Stimulated activated CD8-positive, alpha-beta memory T cell treated with anti-CD3 and anti-CD28 coated beads, Interleukin-15, amount 100 ng/mL, for 48 hours (primary cell): Measurements from ENCODE around the gene BHMT.

Experiments used
- DNase-seq, 2 donors: peaks; one replicate each; pipeline ENCODE4 v3.0.0-alpha.2; 2020; ENCODE audit warnings: low read depth in 2 of 2

The BHMT gene

GRCh38 chr5:79111387-79111959 lies at the start of gene BHMT:
Gene BHMT (plus strand): TSS chr5:79111809. CDS start chr5:79111886, 77 bp downstream.
- no peak for DNase-seq

DNA sequence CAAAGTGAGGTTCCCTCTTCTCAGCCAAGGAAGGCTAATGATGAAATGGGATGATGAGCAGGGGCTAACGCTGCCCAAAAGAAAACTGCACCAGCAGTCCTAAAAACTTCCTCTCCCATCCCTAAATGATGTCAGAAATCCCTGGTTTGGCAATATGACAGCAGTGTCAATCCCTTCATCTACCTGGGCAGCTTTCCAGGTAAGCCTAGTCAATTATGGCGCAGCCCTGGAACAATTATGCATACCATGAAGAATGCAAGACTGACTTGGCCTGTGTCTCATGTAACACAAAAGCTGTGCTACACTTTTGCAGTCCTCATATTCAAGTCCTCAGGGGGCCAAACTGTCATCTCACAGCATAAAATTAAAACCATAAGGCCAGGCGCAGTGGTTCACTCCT lies 49.2 kb upstream of the BHMT start:
- no peak for DNase-seq

DNA sequence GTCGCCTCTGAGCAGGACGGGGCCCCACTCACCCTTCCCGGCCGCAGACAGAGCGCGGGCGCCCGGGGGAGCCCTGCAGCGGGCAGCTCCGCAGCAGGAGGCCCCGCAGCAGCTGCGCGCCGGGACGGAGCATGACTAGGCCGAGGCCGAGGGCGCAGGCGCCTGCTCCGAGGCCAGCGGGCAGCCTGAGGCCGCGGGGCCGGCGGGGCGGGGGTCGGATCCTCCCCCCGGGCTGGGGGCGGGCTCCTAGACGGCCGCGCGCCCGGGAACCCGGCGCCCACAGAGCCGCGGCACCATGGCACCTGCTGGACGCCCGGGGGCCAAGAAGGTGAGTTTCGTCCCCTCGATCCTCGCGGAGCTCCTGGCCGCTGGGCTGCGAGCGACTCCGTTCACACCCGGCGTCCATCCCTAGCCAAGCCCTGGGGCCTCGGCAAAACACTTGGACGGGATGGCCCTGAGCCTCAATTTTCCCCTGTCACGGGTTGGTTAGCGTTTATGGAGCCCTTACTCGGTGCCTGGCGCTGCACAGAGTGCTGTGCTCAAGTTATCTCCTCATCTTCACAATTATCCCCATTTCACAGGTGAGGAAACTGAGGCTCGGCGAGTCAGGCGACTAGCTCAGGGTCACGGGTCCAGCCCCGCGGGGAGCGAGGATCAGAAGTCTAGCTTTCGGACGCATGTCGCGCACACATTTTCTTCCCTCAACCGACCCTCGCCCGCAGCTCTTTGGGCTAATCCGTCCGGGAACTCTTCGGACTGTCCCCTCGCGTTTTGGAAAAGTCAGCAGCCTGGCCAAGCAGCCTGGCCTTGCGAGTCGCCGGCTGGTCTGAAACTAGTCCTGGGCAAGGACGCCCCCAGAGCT lies 41.9 kb upstream of the BHMT start, which contains the start of the genes BHMT2 and DMGDH:
BHMT2 (plus strand) TSS at position 280 of the 862 bp plus-strand sequence; CDS start at position 296, 16 bp downstream.
DMGDH (minus strand) TSS at position 187 of the 862 bp plus-strand sequence; CDS start at position 133, 54 bp downstream.
- DNase-seq = no peak

DNA sequence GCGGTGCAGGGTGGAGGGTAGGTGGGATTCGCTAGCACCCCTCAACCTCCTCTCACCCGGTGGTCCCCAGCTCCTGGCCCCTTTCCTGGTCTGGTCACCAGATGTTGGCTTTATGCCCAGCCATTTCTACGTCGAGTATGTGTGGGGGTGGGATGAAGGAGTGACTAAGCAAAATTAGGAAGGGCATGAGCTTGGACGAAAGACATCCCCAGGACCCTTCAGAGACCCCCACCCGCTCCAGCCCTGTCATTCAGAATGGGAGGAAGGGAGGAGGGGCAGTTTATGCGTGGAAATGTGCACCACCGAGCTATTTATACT lies 41.3 kb upstream of the BHMT start:
- no peak for DNase-seq

- no peak for DNase-seq
Observed at GRCh38 chr5:79074641-79075040, 37.0 kb upstream of the BHMT start.

- no peak for DNase-seq
Observed at GRCh38 chr5:79075646-79076426, 35.8 kb upstream of the BHMT start.

GRCh38 chr5:79076819-79077218 lies 34.8 kb upstream of the BHMT start:
- no peak for DNase-seq

DNA sequence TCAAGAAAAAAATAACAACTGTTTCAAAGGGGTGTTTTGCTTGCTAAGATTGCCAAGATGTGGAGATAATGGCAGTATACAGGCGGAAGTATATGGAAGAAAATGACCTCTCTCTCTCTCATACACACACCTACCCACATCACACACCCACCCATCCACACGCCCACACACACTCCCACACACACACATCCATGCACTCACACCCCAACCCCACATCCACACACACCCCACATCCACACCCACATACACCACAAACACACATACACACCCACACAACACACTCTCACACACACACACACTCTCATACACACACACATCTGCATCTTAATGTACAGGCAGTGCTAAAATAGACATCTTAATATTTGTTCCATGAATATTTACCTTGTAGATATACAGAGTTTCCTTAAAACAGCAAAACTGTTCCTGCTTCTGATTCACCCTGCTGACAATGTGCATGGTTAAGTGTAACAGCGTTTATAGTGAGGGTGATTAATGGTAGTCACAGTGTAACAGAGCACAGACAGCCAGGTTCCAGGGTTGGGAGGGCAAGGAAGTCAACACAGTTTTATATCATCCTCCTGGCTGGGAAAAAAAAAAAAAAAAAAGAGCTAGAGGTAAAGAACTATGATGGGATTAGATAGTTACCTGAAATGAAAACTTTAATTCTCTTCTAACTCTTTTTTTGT lies 33.8 kb upstream of the BHMT start:
- DNase-seq = no peak

- no peak for DNase-seq
Observed at GRCh38 chr5:79080804-79081203, 30.8 kb upstream of the BHMT start.

- no peak for DNase-seq
Observed at GRCh38 chr5:79081779-79082178, 29.8 kb upstream of the BHMT start.

- DNase-seq = no peak
Observed at GRCh38 chr5:79086116-79086515, 25.5 kb upstream of the BHMT start.

DNA sequence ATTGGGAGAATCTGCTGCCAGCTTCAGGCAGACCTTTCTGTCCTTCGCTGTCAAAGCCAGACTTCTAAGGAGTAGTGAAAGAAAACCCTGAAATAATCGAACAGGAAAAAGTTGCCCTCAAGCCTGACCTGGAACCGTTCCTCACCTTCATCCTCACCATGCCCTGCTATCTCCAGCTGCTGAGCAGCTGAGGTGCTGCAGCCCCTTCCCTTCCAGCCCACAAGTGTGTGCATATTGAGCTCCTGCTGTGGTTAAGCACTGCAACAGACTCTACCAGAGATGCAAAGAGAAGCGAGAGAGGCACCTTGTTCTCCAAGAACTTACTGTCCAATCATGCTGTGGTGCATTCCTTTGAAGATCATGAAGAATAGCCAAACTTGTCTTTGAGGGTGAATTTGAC lies 23.1 kb upstream of the BHMT start:
- no peak for DNase-seq

- DNase-seq = no peak
Observed at GRCh38 chr5:79091064-79091463, 20.5 kb upstream of the BHMT start.

DNA sequence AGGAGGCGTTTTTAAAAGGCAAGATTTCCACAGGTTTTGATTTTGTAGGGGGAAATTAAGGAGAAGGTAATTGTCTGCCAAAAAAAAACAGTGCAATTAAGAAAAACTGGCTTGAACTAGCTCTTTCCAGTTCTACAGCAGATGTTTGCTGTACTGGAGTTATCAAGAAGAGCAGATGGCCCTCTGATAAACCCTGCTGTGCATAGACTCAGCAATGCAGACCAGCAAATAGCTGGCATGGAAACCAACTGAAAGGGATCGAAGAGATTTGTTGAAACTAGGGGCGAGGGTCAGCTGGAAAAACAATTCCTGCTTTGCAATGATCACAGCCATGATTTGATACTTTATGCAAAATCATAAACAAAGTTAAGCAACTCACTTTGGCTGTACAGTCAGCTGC lies 17.8 kb upstream of the BHMT start:
- no peak for DNase-seq

GRCh38 chr5:79105868-79106267 lies 5.7 kb upstream of the BHMT start:
- no peak for DNase-seq

- no peak for DNase-seq
Observed at GRCh38 chr5:79107020-79107796, 4.4 kb upstream of the BHMT start.

DNA sequence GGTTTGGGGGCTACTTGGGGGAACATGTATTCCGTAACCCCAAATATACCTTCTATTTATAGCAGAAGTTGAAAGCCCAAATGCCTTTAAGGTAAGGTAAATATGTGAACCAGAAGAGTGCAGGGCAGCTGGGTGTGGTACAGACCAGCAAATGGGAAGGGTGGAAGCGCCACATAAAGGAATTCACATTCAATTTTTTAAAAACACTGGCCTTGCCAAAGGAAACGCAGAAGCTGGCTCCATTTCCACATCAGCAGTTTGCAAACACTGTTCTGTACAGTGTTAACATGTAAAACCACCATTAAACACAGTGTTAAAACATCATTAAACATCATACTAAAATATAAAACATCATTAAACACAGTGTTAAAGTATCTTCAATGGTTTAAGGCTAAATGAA lies 3.5 kb upstream of the BHMT start:
- DNase-seq = no peak

- DNase-seq = no peak
Observed at GRCh38 chr5:79108792-79109191, 2.8 kb upstream of the BHMT start.

DNA sequence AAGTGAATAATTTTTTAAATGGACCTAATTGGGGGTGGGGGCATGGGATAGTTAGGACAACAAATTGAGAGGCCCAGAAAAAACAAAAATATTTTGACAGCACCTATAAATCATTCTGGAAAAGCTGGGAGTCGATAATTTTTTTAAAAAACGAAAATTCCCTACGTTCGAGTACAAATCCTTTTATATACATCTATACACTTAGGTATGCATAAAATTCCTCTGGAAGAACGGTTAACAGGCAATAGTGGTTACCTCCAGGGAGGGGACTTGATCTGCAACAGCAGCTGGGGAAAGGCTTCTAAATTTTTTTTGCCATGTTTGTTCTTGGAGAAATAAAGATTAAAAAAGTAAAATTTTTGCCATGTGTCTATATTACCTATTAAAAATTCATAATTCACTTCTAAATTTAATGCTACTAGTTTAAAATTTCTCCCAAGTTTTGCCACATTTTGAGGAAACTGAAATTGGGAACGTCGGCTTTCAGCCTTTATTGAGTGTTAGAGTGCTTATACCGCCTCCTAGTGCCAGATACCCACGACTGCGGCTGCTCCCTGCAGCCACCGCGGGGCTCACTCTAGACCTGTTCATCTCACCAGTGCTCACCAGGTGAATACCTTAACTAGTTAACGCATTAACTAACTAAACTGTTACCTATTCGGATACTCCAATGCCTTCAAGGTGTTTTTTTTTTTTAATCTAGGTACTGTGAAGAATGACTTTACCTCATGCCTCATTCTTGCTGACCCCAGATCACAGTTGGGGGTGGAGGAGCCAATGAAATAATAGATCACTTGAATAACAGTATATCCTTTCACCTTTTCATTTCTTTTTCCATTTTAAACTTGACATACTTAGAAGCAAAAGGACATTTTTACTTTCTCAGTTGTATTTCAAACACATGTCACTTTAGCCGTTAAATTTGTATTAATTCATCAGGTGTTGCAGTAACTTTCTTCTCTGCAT lies 1.8 kb upstream of the BHMT start:
- DNase-seq = no peak
